Hepatocyte (in vitro differentiated cells): ENCODE data around the gene GPR153. TPM values are rescaled to one million over a fixed set of nuclear protein-coding genes. Genes with fewer than 3 reads are reported as not detected.

Experiments
- DNase-seq: peaks from one replicate; pipeline ENCODE4 v3.0.0-alpha.2; 2016; ENCODE audit warnings: low spot score
- H2AFZ ChIP-seq: fragments of 200-600 bp; sonication (generic); 2 replicates; pipeline ENCODE4 v1.6.0; 2016; ENCODE audit warnings: antibody characterized with exemption, mild to moderate bottlenecking
- H3K27ac ChIP-seq: fragments of 200-600 bp; sonication (generic); 2 replicates; pipeline ENCODE4 v1.5.1; 2016; ENCODE audit warnings: mild to moderate bottlenecking
- H3K27me3 ChIP-seq: fragments of 200-600 bp; sonication (generic); 2 replicates; pipeline ENCODE4 v1.6.1; 2016
- H3K36me3 ChIP-seq: fragments of 200-600 bp; sonication (generic); replicated peaks from 2 replicates; pipeline ENCODE4 v1.5.1; 2016; ENCODE audit warnings: low read depth; ENCODE audit not compliant: insufficient read depth
- H3K4me1 ChIP-seq: fragments of 200-600 bp; sonication (generic); 2 replicates; pipeline ENCODE4 v1.5.1; 2016; ENCODE audit warnings: mild to moderate bottlenecking, moderate library complexity; ENCODE audit not compliant: insufficient read depth
- H3K4me2 ChIP-seq: fragments of 200-600 bp; sonication (generic); 2 replicates; pipeline ENCODE4 v1.6.0; 2016
- H3K4me3 ChIP-seq: fragments of 200-600 bp; sonication (generic); 2 replicates; pipeline ENCODE4 v1.5.1; 2016; ENCODE audit warnings: mild to moderate bottlenecking
- H3K79me2 ChIP-seq: fragments of 200-600 bp; sonication (generic); 2 replicates; pipeline ENCODE4 v1.6.0; 2017; ENCODE audit warnings: mild to moderate bottlenecking
- H3K9me2 ChIP-seq: fragments of 200-600 bp; sonication (generic); replicated peaks from 2 replicates; pipeline ENCODE4 v1.6.0; 2017; ENCODE audit warnings: mild to moderate bottlenecking; ENCODE audit not compliant: insufficient read depth
- H3K9me3 ChIP-seq: fragments of 200-600 bp; sonication (generic); 2 replicates; pipeline ENCODE4 v1.5.1; 2016; ENCODE audit warnings: low read depth, mild to moderate bottlenecking
- H4K20me1 ChIP-seq: fragments of 200-600 bp; sonication (generic); 2 replicates; pipeline ENCODE4 v1.6.0; 2016; ENCODE audit warnings: mild to moderate bottlenecking; ENCODE audit not compliant: insufficient read depth, poor library complexity, severe bottlenecking
- CTCF ChIP-seq: fragments of 200-600 bp; sonication (generic); IDR thresholded peaks from 2 replicates; pipeline ENCODE4 v1.5.1; 2016; ENCODE audit warnings: antibody characterized with exemption, mild to moderate bottlenecking; ENCODE audit not compliant: poor library complexity
- EZH2 ChIP-seq: fragments of 200-600 bp; sonication (generic); IDR thresholded peaks from 2 replicates; pipeline ENCODE4 v1.6.1; 2016; ENCODE audit warnings: antibody characterized with exemption, mild to moderate bottlenecking, borderline replicate concordance
- EZH2phosphoT487 ChIP-seq: fragments of 200-600 bp; sonication (generic); IDR thresholded peaks from one replicate; pipeline ENCODE4 v1.6.1; 2018; ENCODE audit warnings: antibody characterized with exemption, mild to moderate bottlenecking, low read depth, moderate library complexity; ENCODE audit not compliant: unreplicated experiment, severe bottlenecking
- WGBS: methylation state at CpG from one replicate; pipeline ENCODE4 v1.1.6; 2016; ENCODE audit warnings: low lambda C conversion rate; ENCODE audit errors: missing lambda C conversion rate; 5-methylcytosine and 5-hydroxymethylcytosine counted together
- polyA plus RNA-seq: library from polyadenylated mRNA; unstranded; fragments of >200 nt; fragmentation: Nextera tagmentation; extraction: Ambion mirVana; gene quantifications from 2 replicates; pipeline ENCODE4 v1.2.1, GENCODE V29; 2016
- total RNA-seq: library from RNA; depleted of rRNA; stranded (reverse); fragments of >200 nt; gene quantifications from 2 replicates; pipeline ENCODE4 v1.2.3, GENCODE V29; 2014

GPR153 gene
- total and polyA plus RNA-seq, 2 experiments from 2014 or later, result 9.1 to 13.5 TPM

- H3K4me1 ChIP-seq, result peaks cover 7% of the 10 kb centered on the region
- no peak overlapping the region for H3K4me3 ChIP-seq
- no peaks in the 10 kb centered on the region for H3K36me3 ChIP-seq
- no peaks in the 10 kb centered on the region for H4K20me1 ChIP-seq
- H2AFZ ChIP-seq, result no peak overlapping the region
- H3K9me2 ChIP-seq, result no peaks in the 10 kb centered on the region
- no peak for DNase-seq
- H3K27me3 ChIP-seq, result no peaks in the 10 kb centered on the region
- H3K27ac ChIP-seq, result no peak overlapping the region
- H3K4me2 ChIP-seq, result no peak overlapping the region
- no peaks in the 10 kb centered on the region for H3K9me3 ChIP-seq
- TF ChIP-seq EZH2 (no peak), CTCF (no peak), EZH2phosphoT487 (no peak)
- WGBS, result 96% methylated on average over 8 of the region's 8 CpGs
- no peaks in the 10 kb centered on the region for H3K79me2 ChIP-seq
These were observed 25.4 kb upstream of the GPR153 start for GRCh38 chr1:6286266-6286665.

DNA sequence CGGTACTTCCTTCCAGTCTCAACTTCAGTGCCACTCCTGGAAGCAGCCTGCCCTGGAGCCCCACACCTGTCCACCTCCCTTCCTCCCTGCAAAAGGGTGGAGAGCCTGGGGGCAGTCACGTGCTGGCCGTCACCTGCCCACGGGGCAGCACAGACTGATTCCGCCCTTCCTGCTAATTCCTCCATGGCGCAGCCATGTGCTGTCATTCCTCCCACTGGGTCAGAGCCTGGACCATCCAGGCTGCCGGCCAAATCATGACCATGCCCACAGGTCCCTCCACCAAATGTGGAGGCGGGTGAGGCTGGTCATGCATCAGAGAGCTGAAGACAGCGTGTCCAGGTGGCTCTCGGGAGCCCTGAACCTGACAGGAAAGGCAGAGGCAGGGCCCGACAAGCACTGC lies 24.4 kb upstream of the GPR153 start:
- Histone ChIP-seq H3K36me3 (no peaks in the 10 kb centered on the region), H3K9me3 (no peaks in the 10 kb centered on the region), H3K4me1 (peaks cover 7% of the 10 kb centered on the region), H3K79me2 (no peaks in the 10 kb centered on the region), H4K20me1 (no peaks in the 10 kb centered on the region), H3K9me2 (no peaks in the 10 kb centered on the region), H3K27me3 (no peaks in the 10 kb centered on the region), H3K4me3 (no peak overlapping the region), H3K4me2 (no peak overlapping the region), H3K27ac (no peak overlapping the region), H2AFZ (no peak overlapping the region)
- no peak for TF ChIP-seq EZH2phosphoT487
- no peak for TF ChIP-seq EZH2
- TF ChIP-seq CTCF, result no peak
- DNase-seq, result no peak
- WGBS, result 93% methylated on average over 11 of the region's 11 CpGs

DNA sequence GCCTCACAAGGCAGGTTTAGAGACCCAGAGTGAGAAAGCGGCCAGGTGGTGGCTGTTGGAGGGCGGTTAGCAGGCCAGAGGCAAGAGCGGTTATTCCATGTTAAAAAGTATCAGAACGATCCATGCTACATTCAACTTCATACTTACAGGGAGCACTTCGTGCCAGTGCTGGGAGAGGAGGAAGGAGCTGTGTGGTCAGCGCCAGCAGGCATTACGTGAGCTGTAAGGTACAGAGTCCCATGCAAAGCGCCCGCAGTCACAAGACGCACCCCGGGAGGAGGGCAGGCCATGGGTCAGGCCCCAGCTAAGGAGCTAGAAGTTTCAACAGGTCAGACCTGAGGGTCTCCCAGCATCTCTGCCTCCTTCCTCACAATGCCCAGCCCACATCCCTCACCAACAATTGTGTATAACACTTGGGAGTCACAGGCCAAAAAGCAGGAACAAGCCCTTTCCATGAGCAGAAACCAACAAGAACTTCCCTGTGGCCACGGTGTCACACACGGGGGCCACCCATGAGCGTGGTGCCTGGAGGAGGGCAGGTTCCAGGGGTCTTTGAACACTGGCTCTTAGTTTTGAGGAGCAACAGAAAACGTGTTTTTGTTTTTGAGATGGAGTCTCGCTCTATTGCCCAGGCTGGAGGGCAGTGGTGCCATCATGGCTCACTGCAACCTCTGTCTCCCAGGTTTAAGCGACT lies 21.8 kb upstream of the GPR153 start:
- Histone ChIP-seq H3K79me2 (no peaks in the 10 kb centered on the region), H3K9me3 (no peaks in the 10 kb centered on the region), H3K36me3 (no peaks in the 10 kb centered on the region), H3K27ac (no peak overlapping the region), H3K4me1 (peaks cover under 1% of the 10 kb centered on the region), H3K27me3 (no peaks in the 10 kb centered on the region), H3K9me2 (no peaks in the 10 kb centered on the region), H4K20me1 (no peaks in the 10 kb centered on the region), H3K4me3 (no peak overlapping the region), H3K4me2 (no peak overlapping the region), H2AFZ (no peak overlapping the region)
- TF ChIP-seq EZH2, result no peak
- no peak for TF ChIP-seq EZH2phosphoT487
- TF ChIP-seq CTCF, result no peak
- no peak for DNase-seq
- WGBS, result 96% methylated on average over 17 of the region's 17 CpGs
